Putamen (tissue), 1 donor: ENCODE results near the gene CKB.

Source experiments
- DNase-seq: peaks from one replicate; pipeline ENCODE4 v3.0.0-alpha.2; 2016; ENCODE audit warnings: low spot score

CKB gene

DNA sequence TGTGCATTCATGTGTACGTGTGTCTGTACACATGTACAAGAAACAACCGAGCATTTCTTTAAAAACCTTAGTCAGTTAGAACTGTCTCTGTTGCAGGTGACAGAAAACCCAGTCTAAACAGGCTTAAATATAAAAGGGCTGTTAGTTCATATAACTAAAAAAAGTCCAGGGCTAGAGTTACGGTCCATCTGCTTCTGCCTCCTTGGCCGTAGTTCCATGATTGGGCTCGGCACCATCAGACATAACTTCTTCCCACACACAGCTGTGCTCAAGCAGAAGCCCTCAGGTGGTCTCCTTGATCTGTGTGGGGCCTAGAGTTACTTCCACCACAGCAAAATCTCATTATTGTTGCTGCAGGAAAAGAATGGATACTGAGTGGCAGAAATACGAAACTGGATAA, 34.6 kb downstream of the CKB start:
- no peak for DNase-seq

DNA sequence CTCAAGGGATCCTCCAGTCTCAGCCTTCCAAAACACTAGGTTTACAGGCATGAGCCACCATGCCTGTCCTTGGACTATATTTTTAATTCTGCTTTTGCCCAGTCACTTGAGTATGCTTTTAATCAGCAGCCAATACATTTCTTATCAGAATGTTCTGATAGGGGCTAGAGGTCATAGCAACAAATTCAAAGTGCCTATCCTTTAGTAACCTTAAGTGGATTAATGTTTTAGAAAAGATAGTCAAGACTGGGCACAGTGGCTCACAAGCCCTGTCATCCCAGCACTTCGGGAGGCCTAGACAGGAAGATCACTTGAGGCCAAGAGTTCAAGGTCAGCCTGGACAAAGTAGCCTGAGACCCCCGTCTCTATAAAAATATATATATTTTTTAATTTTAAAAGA, 37.1 kb downstream of the CKB start:
- DNase-seq: no peak

DNA sequence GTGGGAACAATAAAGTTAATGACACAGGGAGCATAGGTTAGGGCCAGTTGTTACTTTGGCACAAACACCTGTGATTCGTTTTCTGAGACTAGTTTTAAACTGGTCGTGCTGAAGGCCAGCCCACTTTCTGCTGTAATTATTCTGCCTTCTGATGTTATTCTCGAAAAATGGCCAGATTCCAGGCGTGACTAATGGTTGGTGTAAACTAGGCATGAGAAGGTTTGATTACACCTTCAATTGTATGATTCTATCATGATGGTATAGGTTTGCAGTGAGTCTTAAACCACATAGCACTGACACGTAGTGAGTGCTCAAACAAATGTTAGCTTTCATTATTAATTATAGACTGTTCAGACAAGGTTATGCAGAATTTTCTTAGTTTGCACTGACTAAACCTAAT, 39.0 kb downstream of the CKB start:
- no peak for DNase-seq

DNA sequence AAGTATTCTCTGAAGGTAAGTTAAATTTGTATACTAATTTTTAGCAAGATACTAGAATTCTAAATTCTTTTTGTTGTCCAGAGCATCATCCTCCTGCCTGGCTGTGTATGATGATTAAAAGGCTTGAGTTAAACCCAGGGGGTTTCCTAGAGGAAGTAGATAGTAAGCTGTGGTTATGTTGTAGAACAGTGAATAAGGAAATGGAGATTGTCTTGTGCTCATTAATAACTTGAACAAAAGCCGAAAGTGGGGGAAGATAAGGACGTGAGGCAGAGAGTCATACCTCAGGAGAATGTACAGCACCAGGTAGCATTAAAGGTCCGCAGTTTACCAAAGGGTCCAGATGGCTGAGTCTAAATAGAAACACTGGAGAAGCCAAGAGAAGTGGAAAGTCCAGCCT, 42.0 kb downstream of the CKB start:
- no peak for DNase-seq

DNA sequence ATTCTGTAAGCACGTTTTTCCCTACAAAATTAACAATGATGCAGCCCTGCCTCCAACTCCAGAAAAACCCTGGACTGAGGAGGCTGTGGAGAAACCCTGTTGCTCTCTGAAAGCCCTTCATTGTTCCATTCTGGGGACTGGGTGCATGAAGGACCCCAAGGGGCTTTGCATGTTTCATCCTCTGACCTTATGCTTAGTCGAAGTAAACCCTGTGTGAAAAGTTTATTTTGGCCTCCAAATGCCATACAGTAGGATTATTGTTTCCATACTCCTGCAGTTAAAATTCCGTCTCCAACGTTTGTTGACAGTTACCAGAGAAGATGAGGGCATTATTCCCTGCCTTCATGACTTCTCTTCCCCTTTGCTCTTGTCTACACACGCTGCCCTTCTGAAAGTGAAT, 46.0 kb downstream of the CKB start:
- no peak for DNase-seq

DNA sequence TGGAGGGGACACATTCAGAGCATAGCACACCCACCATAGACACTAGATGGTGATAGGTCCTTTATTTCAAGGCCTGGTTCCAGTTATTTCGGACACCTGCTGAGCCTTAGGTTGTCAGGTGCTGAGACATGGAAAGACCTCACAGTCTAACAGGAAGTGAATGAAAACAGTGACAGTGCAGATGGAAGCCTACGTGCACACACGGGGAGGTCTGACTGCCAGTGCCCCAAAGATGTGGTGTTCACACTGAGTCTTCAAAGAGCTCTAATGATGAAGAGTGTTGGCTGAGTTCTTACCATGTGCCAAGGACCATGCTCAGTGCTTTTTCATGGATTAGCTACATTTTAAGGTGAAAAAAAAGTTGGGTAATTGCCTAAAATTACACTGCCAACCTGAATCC, 46.6 kb downstream of the CKB start:
- DNase-seq: no peak

DNA sequence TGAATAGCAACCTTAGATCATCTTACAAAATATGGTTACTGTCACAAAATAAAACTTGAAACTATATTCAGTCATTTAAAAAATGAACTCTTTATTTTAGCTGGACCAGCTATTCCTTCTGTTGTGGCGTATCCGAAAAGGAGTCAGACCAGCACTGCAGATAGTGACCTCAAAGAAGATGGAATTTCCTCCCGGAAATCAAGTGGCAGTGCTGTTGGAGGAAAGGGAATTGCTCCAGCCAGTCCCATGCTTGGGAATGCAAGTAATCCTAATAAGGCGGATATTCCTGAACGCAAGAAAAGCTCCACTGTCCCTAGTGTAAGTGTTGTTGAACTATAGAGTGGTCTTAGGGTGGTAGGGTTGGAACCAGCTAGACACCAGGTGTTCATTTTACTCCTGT, 47.7 kb downstream of the CKB start:
- no peak for DNase-seq

DNA sequence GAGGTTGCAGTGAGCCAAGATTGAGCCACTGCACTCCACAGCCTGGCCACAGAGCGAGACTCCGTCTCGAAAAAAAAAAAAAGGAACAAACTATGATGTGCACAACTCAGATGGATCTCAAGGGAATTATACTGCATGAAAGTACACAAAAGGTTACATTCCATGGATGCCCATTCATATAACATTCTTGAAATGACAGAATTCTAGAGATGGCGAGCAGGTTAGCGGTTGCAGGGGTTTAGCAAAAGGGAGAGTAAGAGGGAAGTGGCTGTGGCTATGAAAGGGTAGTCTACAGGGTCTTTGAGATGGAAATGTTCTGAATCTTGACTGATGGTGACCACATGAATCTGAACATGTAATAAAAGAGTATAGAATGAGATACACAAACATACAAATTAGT, 49.7 kb downstream of the CKB start:
- no peak for DNase-seq
